Endothelial cell of hepatic sinusoid (primary cell): ENCODE data around the gene DLGAP3.

Experiments used
- in situ Hi-C: cut with HindIII; loops from 2 replicates; pipeline ENCODE4 v1.10.0; 2017; ENCODE audit warnings: low sequenced_read_pairs

The DLGAP3 gene

DNA sequence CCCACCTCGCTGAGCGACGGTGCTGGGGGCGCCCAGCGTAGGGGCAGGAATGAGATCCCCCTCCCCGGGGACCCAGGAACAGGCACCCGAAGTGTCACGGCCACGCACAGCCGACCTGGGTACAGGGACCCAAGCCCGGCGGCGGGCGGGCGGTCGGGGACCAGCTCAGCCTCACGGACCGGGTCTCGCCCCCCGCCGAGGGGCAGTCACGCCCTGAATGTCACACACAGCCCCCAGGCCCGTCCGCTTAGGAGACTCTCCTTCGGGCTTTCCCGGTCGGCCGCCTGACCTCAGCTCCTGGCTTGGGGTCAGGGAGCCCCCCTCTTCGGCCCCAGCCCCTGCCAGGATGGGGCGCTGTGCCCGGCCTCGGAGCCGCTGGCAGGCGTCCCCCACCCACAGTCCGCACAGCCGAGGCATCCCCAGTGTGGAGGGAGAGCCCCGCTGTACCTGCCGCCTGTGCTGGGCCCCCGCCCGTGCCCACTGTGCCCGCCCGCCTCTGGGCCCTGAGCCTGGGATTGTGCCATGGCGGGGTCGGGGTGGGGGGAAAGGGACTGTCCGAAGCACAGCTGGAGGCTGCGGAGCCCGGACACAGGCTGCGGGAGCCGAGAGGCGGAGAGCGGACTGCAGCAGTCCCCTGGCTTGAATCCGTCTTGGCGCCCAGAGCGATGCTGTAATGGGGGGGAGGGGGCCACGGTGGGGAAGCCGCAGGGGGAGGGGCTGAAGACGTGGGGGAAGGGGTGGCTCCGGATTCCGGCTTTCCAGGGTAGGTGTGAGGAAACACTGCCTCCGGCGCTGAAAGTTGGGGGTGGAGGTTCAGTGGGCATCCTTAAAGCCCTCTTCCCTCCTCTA, 627 bp upstream of the DLGAP3 start:
- in situ Hi-C loops: loop anchor here (5.0 kb wide), 2 partner anchors 52 to 63 kb away; no protein-coding TSS in a partner anchor

DNA sequence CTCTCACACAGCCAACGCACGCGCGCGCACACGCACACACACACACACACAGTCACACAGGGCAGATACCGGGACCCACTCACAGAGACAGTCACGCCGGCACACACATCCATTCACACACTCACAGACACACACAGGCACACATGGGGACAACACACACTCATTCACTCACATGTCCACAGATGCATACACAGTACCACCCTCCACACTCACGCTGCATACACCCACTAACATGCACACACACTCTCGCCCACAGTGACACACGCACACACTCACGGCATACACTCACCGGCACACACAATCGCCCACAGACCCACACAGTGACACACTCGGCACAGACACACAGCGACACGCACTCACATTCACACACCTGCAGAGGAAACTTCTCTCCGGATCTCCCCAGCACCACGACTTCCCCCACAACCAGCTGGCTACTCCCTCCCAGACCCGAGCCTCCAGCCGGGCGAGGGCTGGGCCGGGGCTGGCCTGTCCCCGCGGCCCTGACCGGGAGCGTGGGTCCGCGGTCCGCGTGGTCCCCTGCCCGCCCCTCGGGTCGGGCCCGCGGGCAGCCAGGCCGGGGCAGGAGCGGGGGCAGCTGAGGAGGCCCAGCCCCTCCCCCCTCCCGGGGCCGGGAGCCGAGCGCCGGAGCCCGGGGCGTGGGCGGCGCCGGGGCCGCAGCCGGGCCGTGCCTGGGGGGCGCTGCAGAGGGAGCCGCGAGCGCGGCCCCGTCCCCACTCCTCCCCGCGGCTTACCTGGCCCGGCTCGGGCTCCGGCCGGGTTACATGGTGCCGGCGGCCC, 552 bp downstream of the DLGAP3 start:
- in situ Hi-C loops: loop anchor here (5.0 kb wide), 1 partner anchor 62 kb away; no protein-coding TSS in a partner anchor

DNA sequence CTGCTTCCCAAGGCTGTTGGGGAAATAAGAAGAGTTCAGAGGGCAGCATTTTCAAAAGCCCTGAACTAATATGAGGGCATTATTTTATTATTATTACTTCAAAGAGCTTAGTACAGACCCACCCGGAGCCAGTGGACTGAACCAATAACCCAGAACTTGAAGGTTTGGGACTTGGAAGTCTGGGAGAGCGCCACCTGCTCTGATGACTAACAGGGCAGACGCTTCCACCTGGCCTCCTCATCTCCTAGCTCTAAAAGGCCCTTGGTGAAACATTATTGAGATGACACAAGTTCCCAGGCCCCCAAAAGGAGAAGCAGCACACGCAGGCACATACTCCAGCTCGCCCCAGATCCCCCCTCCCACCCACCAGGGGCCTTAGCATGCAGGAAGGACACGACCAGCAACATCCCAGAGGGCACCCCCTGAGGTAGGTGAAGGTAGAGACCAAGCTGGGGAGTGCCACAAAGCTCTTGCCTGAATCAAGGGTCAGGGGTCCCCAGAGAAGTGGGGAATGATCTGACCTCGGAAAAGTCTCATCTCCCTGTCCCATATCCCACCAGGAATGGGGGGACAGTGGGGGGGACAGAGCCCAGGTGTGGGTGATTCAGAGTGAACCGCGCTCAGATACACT, 1.3 kb downstream of the DLGAP3 start:
- in situ Hi-C loops: loop anchor here (5.0 kb wide), 1 partner anchor 61 kb away; no protein-coding TSS in a partner anchor

DNA sequence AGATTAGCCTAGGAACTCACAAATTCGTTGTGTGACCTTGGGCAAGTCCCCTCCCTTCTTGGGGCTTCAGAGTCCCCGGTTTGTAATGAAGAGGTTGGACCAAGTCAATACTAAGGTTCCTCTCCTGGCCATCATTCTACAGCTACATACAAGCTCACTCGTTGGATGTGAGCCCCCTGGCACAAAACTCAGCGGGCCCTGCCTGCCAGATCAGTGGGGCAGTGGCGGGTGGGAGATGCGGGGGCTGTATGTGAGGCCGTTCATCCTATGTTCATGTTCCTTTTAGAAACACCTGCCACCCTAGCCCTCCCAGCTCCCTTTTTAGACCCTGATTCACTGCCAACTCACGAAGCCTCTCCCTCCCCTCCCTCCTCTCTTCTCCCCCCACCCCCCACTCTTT, 2.1 kb downstream of the DLGAP3 start:
- in situ Hi-C loops: loop anchor here (5.0 kb wide), 1 partner anchor 60 kb away; no protein-coding TSS in a partner anchor

DNA sequence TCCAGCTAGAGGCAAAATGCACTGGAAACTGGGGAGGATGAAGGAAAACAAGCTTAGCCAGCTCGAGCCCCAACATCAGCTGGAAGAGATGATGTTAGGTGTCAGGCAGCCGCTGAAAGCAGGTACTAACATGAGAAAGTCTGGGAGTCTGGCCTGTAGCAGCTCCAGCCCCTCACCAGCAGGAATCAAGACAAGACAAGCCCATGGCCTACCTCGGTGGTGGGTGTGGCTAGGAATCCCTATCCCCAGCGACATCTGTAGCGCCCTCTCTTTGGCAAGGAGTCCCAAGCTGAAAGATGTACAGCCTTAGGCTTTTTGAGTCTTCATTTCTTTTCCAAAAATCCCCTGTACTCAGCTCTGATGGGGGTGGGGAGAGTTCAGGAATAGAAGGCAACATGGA, 2.6 kb downstream of the DLGAP3 start:
- in situ Hi-C loops: loop anchor here (5.0 kb wide), 1 partner anchor 60 kb away; no protein-coding TSS in a partner anchor

DNA sequence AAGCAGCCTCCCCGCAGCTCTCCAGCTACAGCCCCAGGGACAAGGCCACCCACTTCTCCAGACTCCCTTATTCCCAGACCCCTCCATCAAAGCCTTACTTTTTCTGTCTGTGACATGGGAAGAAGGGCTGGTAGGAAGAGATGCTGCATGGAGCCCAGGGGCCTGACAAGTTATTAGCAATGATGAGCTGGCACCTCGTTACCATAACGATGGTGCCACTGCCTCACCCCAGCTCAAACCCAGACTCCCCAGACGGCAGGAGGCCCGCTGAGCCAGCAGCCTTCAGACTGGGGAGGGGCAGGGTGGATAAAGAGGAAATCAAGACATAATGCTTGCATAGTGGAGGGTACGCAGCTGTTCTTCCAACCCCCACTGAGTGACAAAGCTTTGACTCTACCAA, 3.3 kb downstream of the DLGAP3 start:
- in situ Hi-C loops: loop anchor here (5.0 kb wide), 1 partner anchor 59 kb away; no protein-coding TSS in a partner anchor

DNA sequence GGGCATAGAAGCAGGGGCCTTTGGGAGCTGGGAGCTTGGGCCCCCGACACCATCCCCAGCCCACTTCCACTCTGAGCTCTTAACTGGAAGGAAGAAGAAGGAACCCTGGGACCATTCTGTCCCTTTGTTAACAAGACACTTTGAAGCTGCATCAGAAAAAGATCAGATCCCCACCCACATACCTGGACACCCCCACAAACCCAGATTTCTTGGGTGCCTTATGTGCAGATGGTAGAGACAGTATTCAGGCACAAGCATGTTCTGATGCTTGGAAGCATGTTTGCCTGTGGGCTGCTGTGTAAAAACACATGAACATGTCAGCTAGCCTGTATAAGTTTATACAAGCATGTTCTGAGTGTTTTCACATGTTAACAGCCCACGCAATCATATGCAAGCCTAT, 3.7 kb downstream of the DLGAP3 start:
- in situ Hi-C loops: loop anchor here (5.0 kb wide), 1 partner anchor 58 kb away; no protein-coding TSS in a partner anchor

DNA sequence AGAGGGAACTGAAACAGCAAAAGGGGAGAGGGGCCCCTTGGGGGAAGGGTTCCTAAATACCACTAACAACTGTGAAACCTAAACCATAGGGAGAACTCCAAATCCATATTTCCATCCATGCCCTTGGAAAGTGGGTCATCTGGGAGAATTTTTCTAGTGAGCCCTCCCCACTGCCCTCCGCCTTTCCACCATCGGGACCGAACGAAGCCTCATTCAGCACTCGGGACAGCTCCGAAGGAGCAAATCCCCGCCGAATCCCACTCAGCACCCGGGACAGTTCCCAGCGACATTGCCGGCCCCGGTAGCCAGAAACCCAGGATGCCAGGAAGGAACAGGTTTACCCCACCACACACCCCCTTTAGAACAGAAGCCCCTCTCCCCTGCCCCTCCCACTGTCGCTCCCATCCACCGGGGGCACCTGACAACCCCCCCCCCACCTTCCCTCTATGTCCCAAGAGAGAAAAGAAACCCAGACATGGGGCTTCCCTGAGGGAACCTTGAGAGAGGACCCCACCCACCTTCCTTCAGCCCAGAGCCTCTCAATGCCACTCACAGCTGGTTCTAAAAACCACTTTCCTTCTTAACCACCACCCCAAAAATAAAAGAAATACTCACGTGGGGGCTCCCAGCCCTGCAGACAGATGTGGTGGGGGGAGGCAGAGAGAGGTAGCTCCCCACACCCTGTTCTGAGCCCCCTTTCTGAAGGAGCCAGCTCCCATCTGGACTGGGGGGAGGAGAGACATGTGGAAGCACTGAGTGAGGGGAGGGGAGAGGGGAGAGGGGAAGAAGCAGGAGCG, 4.5 kb downstream of the DLGAP3 start:
- in situ Hi-C loops: loop anchor here (5.0 kb wide), 1 partner anchor 58 kb away; no protein-coding TSS in a partner anchor

DNA sequence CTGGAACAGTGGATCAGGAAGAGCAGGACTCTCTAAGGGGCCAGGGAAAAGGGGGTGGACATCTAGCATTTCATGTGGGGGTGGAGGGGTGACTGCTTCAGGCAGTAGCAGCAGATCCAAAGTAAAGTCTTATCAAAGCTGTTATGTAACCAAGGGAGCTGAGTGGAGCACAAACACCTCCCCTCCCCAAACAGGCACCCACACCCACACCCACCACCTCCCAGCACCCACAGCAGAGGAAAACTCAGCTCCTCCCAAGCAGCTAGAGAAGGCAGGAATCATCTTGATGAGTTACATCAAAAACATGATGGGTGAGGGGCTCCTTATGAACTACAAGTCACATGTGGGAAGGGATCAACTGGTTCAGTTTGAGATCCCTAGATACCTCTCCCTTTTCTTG, 6.0 kb downstream of the DLGAP3 start:
- in situ Hi-C loops: no loop called here

DNA sequence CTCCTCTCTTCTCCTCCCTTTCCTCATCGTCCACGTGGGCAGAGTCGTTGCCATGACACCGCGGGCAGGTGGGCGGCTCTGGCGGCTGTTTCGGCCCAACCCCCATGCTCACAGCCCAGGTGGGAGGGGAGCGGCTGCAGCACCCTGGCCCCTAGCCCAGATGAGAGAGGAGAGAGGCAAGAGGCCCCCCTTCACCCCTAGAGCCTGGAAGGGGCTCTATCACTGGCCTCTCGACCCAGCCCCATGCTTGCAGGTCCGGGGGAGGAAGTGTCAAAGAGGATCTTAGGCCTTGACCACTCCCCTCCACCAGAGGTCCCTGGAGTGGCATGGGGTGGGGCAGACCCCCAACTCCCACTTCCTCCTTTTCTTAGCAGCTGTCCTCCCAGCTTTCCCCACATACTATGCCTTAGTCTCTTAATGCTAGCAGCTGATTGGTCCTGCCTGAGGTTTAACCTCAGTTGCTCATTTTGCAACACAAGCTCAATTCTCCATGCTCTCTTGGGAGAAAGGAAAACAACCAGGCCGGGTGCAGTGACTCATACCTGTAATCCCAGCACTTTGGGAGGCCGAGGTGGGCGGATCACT, 10.4 kb downstream of the DLGAP3 start:
- in situ Hi-C loops: no loop called here

DNA sequence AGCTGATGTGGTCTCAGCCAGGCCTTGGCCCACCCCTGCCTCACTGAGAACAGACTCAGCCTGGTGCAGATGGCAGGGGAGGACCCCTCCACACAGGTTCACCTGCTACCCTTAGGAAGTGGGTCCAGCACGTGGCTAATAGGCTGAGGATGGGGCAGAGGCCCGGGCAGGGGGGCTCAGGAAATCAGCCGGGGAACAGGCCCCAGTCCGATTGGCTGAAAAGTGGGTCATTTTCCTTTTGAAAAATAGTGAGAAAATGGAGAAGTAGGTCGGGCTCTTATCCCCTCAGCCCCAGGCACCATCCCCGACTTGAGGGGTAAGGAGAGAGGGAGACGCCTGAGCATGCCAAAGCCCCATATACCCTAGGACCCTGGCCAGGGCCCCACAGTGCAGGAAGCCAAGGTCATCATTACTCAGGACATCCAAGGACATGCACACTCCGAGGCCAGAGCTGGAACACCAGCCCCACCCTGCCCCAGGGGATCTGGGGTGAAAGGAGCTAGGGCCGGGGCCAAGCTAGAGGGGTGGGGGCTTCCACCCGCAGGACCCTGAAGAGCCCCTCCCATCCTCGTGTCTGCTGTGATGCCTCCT, 11.0 kb downstream of the DLGAP3 start:
- in situ Hi-C loops: no loop called here

DNA sequence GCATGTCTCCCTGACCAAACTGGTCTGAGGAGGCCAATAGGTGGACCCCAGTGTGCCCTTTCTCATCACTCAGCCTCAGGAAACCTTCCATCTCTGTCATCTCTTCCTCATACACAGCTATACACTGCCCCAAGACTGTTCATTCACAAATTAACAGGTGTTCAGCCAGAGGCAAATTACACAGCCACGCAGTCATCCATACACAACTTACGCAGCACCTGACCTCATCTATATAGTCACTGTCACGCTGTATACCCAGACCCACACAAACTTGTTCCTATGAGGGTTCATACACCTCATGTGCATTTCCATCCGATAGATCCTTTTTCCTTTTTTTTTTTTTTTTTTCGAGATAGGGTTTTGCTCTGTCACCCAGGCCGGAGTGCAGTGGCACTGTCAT, 12.4 kb downstream of the DLGAP3 start:
- in situ Hi-C loops: no loop called here

DNA sequence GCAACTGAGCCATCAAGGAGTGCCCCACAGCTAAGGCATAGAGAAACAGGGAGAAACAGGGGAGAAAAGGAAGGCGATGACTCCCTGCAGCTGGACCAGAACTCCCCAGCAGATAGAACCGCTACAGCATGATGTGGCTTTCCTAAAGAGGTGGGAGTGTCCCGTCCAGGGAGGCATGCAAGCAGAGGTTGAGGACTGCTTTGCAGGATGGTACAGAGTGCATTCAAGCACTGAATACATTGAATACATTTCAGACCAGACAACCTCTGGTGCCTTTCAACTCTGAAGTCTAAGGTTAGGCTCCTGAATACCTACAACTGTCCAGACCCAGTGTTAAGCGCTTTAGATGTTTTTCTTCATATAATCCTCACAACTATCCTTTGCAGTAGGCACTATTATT, 13.3 kb downstream of the DLGAP3 start:
- in situ Hi-C loops: no loop called here

DNA sequence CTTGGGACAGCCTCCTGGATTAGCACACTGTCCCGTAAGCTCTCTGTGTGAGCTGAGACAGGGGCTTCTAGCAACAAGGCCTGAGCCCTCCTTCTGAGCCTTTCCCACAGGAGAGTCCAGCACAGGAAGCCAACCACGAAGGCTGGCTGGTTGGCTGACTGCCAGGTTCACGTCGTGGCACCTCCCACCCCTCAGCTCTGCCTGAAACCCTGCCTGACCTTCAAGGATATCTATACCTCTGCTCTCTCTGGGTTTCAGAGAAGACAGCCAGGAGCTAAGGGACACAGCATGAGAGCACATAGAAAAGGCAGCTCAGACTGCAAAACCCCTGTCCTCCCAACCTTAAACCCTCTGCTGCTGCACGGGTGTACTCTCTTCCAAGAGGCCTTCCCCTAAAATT, 13.9 kb downstream of the DLGAP3 start:
- in situ Hi-C loops: no loop called here

DNA sequence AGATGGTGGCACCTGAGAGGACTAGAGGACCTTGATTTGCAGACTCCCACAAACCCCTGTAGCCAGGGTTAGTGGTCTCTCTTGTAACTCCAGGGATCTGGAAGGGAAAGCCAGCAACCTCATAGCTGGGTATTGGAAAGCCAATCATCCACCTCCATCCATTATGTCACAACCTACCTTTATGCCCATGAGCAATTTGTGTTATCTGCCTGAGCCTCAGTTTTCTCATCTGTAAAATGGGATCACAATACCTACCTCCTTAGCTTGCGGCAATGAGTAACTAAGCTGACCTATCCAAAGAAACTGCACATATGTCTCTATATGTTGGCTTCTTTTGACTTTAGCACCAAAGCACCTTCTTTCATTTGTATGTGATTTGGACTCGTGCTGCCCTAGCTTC, 14.5 kb downstream of the DLGAP3 start:
- in situ Hi-C loops: no loop called here

DNA sequence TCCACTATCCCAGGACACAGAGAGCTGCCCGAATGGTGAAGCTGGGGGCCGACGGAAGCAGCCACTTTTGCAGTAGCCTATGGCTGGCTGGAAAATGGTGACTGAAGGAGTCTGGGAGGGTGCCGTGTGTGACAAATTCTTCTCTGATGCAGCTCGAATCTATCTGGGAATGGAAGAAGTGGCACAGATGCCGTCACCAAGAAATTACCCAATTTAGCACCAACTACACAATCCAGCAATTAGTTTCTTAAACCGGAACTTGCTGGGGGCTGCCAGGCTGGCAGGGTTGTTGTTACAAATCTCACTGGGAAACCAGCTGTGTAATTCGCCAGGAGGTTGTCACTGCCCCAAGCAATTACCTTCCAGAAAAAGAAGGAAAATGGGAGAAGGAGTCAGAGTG, 18.0 kb downstream of the DLGAP3 start:
- in situ Hi-C loops: no loop called here

DNA sequence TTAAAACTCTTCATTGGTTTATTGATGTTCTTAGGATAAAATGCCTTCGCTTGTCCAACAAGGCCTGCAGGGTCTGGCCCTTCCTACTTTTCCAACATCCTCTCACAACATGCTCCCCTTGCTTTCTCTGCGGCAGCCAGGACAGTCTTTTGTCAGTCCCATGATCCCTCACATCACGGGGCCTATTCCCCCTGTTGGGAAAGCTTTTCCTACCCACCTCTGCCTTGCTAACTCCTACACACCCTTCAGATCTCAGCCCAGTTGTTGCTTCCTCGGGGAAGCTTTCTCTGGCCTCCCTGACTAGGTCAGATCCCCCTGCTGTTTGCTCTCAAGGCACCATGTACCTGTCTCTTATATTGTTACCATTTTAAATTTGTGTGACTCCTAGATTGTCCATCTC, 19.0 kb downstream of the DLGAP3 start:
- in situ Hi-C loops: no loop called here

DNA sequence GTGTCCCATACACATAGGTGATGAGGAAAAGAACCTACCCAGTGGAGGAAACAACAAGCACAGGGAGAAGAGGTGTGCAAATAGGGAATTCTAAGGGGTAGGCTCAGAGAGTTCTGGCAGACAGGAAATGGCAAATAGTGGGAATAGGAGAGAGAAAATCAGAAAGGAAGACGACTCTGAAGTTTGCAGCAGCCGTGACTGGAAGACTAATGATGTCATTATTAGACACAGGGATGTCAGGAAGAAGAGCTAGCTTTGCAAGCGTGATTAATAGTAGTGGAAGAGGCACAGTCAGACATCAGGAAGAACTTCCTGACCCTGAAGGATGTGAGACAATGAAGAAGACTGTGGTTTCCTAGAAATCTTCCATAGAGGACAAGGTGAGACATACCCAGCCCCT, 21.1 kb downstream of the DLGAP3 start:
- in situ Hi-C loops: no loop called here

DNA sequence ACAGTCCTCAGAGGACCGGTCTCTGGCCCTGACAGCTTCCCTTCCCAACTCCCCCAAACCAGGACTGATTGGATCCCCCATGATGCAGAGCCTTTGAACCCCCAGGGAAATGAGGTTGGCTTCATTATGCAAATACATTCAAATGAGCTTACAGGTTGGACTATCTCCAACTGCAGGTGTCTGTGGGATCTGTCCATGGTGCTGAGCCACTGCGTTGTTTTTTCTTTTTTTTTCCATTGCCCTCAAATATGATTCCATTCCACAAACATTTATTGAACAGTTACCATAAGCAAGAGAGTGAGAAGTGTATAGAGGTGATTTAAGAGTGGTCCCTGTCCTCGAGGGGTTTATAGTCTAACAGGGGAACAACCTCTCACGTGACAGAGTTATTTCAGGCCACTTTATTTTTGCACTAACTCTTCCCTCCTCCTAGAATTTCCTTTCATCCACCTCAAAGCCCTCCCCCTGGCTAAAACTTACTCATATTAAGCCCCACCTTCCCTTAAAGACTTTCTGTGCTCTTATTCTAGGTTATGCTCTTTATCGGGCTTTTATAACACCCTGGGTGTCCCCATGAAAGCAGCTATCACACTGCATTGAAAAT, 21.9 kb downstream of the DLGAP3 start:
- in situ Hi-C loops: no loop called here
